CD14-positive monocyte (primary cell): ENCODE measurements around the gene NR4A1. TPM values are rescaled to one million over a fixed set of nuclear protein-coding genes. Genes with fewer than 3 reads are reported as not detected.

Source experiments
- DNase-seq, 3 donors: peaks; one replicate each; pipeline ENCODE4 v3.0.0-alpha.2; 2011 to 2022
- H2AFZ ChIP-seq: 2 replicates; pipeline ENCODE4 v1.6.0; 2012; ENCODE audit warnings: mild to moderate bottlenecking, low read depth, low read length, inconsistent platforms; ENCODE audit not compliant: insufficient read depth, poor library complexity, severe bottlenecking
- H3K27ac ChIP-seq, 2 donors: 1 replicate in 1 of 2; 2 replicates in 1 of 2; pipeline ENCODE4 v1.5.1; 2012 to 2013; ENCODE audit warnings: low read length in 2 of 2, control low read depth in 1 of 2, inconsistent platforms in 1 of 2, low read depth in 1 of 2, mild to moderate bottlenecking in 1 of 2
- H3K27me3 ChIP-seq, 2 donors: one replicate each; pipeline versions ENCODE4 v1.6.0 to v1.6.1; 2011 to 2013; ENCODE audit warnings: low read length in 2 of 2; ENCODE audit not compliant: control insufficient read depth in 2 of 2, insufficient read depth in 2 of 2
- H3K36me3 ChIP-seq, 2 donors: replicated peaks in 1 of 2; 1 replicate in 1 of 2; 2 replicates in 1 of 2; pipeline versions ENCODE4 v1.5.1 to v1.6.1; 2012 to 2013; ENCODE audit warnings: low read length in 2 of 2, control low read depth in 1 of 2, inconsistent platforms in 1 of 2, mild to moderate bottlenecking in 1 of 2; ENCODE audit not compliant: insufficient read depth in 2 of 2, control insufficient read depth in 1 of 2
- H3K4me1 ChIP-seq, 2 donors: 1 replicate in 1 of 2; 2 replicates in 1 of 2; pipeline versions ENCODE4 v1.5.1 to v1.6.1; 2012 to 2013; ENCODE audit warnings: low read length in 2 of 2, control low read depth in 1 of 2, inconsistent platforms in 1 of 2, mild to moderate bottlenecking in 1 of 2, moderate library complexity in 1 of 2; ENCODE audit not compliant: insufficient read depth in 2 of 2, control insufficient read depth in 1 of 2
- H3K4me2 ChIP-seq: replicated peaks from 2 replicates; pipeline ENCODE3; 2012; ENCODE audit warnings: low read length, moderate library complexity, mild to moderate bottlenecking; ENCODE audit not compliant: poor library complexity, severe bottlenecking; ENCODE audit errors: extremely low read depth
- H3K4me3 ChIP-seq, 3 experiments: fragments of 200-600 bp in 1 of 3; sonication (generic) in 1 of 3; replicated peaks in 1 of 3; 1 replicate in 2 of 3; 2 replicates in 1 of 3; pipeline ENCODE4 v1.5.1; 2011 to 2013; ENCODE audit warnings: low read length in 3 of 3, mild to moderate bottlenecking in 3 of 3, control low read depth in 2 of 3, low read depth in 2 of 3, inconsistent platforms in 1 of 3, moderate library complexity in 1 of 3
- H3K79me2 ChIP-seq: 2 replicates; pipeline ENCODE4 v1.6.0; 2012; ENCODE audit warnings: mild to moderate bottlenecking, control low read depth, inconsistent platforms, low read length, moderate library complexity; ENCODE audit not compliant: insufficient read depth
- H3K9ac ChIP-seq: 2 replicates; pipeline ENCODE4 v1.6.0; 2017; ENCODE audit warnings: low read length, mild to moderate bottlenecking; ENCODE audit not compliant: insufficient read depth, poor library complexity, severe bottlenecking
- H3K9me3 ChIP-seq, 2 donors: replicated peaks in 1 of 2; 1 replicate in 1 of 2; 2 replicates in 1 of 2; pipeline versions ENCODE4 v1.5.1 to v1.6.1; 2012 to 2013; ENCODE audit warnings: low read length in 2 of 2, control low read depth in 1 of 2; ENCODE audit not compliant: control insufficient read depth in 1 of 2, insufficient read depth in 1 of 2
- H4K20me1 ChIP-seq: 2 replicates; pipeline ENCODE4 v1.6.0; 2012; ENCODE audit warnings: mild to moderate bottlenecking, low read length, control low read depth, moderate library complexity; ENCODE audit not compliant: insufficient read depth
- H3K27ac Mint-ChIP-seq, 7 donors: one replicate each; pipeline ENCODE4 v1.8.0; 2020; ENCODE audit warnings: mild to moderate bottlenecking in 7 of 7, mixed read lengths in 7 of 7, moderate library complexity in 6 of 7, inconsistent platforms in 2 of 7
- H3K27me3 Mint-ChIP-seq, 3 donors: one replicate each; pipeline ENCODE4 v1.8.0; 2021 to 2022; ENCODE audit warnings: low read depth in 3 of 3, mild to moderate bottlenecking in 3 of 3, mixed read lengths in 3 of 3, moderate library complexity in 3 of 3, inconsistent platforms in 1 of 3
- H3K36me3 Mint-ChIP-seq, 2 donors: one replicate each; pipeline ENCODE4 v1.8.0; 2020; ENCODE audit warnings: mixed read lengths in 2 of 2, inconsistent platforms in 1 of 2, mild to moderate bottlenecking in 1 of 2
- H3K4me1 Mint-ChIP-seq: one replicate; pipeline ENCODE4 v1.8.0; 2020; ENCODE audit warnings: mild to moderate bottlenecking, mixed read lengths
- H3K4me3 Mint-ChIP-seq, 2 donors: one replicate each; pipeline ENCODE4 v1.8.0; 2020; ENCODE audit warnings: mild to moderate bottlenecking in 2 of 2, mixed read lengths in 2 of 2, moderate library complexity in 1 of 2
- H3K9me3 Mint-ChIP-seq, 7 donors: one replicate each; pipeline ENCODE4 v1.8.0; 2020 to 2022; ENCODE audit warnings: mixed read lengths in 7 of 7, mild to moderate bottlenecking in 6 of 7, moderate library complexity in 6 of 7, inconsistent platforms in 2 of 7
- CTCF ChIP-seq: fragments of 200-600 bp; IDR thresholded peaks from one replicate; pipeline ENCODE4 v1.8.0; 2022; ENCODE audit warnings: antibody characterized with exemption, mild to moderate bottlenecking
- WGBS: methylation state at CpG from one replicate; pipeline ENCODE4 v1.1.5; 2013; ENCODE audit warnings: missing lambda C conversion rate; ENCODE audit not compliant: insufficient coverage; 5-methylcytosine and 5-hydroxymethylcytosine counted together
- intact Hi-C, 2 donors: fragments of 100-400 bp; cut with micrococcal nuclease; formaldehyde crosslinking; loops; one replicate each; pipeline versions ENCODE4 v1.15.0 to v1.15.1; 2023
- polyA plus RNA-seq, 3 donors: library from polyadenylated mRNA; depleted of rRNA in 1 of 3; unstranded in 2 of 3; stranded (reverse) in 1 of 3; fragments of 300-500 nt in 2 of 3; fragments of >200 nt in 1 of 3; fragmentation: Illumina TruSeq in 2 of 3; gene quantifications; 1 replicate in 2 of 3; 2 replicates in 1 of 3; pipeline ENCODE4 v1.2.3, GENCODE V29; 2012 to 2021

The NR4A1 gene
- polyA plus RNA-seq, 3 donors: 10.1 to 1,297 (median 41.4) TPM

GRCh38 chr12:52023182-52023975, 27.9 kb upstream of the NR4A1 start:
- peak; percentile 71 to 82 (median 77) for DNase-seq
- peaks cover 0 to 2% of the 10 kb centered on the region in 2 donors for H3K36me3 Mint-ChIP-seq
- TF ChIP-seq CTCF: peak; percentile 95
- peak overlapping the region; percentile 87 for H2AFZ ChIP-seq
- H3K9me3 ChIP-seq: no peaks in the 10 kb centered on the region
- peak overlapping the region; percentile 54 to 99 (median 94) for H3K27ac Mint-ChIP-seq
- H3K4me1 ChIP-seq: peaks cover 39 to 55% of the 10 kb centered on the region in 2 donors
- peaks cover 53% of the 10 kb centered on the region for H3K4me1 Mint-ChIP-seq
- H3K27ac ChIP-seq: peak overlapping the region; percentile 77 to 92
- peak overlapping the region; percentile 39 for H3K9ac ChIP-seq
- H3K27me3 Mint-ChIP-seq: peaks cover 7 to 31% (median 25%) of the 10 kb centered on the region in 3 donors
- H3K4me3 ChIP-seq: peak overlapping the region; percentile 21 to 71 (median 37)
- WGBS: under 1% methylated on average over 52 of the region's 70 CpGs
- peak overlapping the region; percentile 95 for H3K4me2 ChIP-seq
- H3K36me3 ChIP-seq: no peaks in the 10 kb centered on the region
- no peaks in the 10 kb centered on the region for H4K20me1 ChIP-seq
- H3K9me3 Mint-ChIP-seq: peaks cover 0 to 4% (median 0%) of the 10 kb centered on the region in 7 donors
- H3K4me3 Mint-ChIP-seq: peak overlapping the region; percentile 75 to 92
- peaks cover 0 to 8% of the 10 kb centered on the region in 2 donors for H3K27me3 ChIP-seq
- intact Hi-C loops: loop anchor here in 1 of 2 donors (2.0 to 5.0 kb wide), 2 partner anchors 35 to 601 kb away; partner anchors contain the start of gene SLC4A8
- no peaks in the 10 kb centered on the region for H3K79me2 ChIP-seq

GRCh38 chr12:52023976-52024688, 27.1 kb upstream of the NR4A1 start:
- Histone ChIP-seq H4K20me1 (no peaks in the 10 kb centered on the region), H3K9ac (peak overlapping the region; percentile 39), H3K4me2 (peak overlapping the region; percentile 95), H3K4me1 (peaks cover 39 to 55% of the 10 kb centered on the region in 2 donors), H3K4me3 (peak overlapping the region in 2 of 3 experiments; percentile 37 to 71), H3K36me3 (no peaks in the 10 kb centered on the region), H3K79me2 (no peaks in the 10 kb centered on the region), H2AFZ (peak overlapping the region; percentile 87), H3K27me3 (peaks cover 0 to 8% of the 10 kb centered on the region in 2 donors), H3K9me3 (no peaks in the 10 kb centered on the region), H3K27ac (peak overlapping the region; percentile 77 to 92)
- intact Hi-C loops: loop anchor here (1.0 to 5.0 kb wide), 6 partner anchors 27 to 602 kb away; partner anchors contain the start of genes NR4A1 (in 1 of the 2) and SLC4A8 (in 1 of the 2)
- H3K4me3 Mint-ChIP-seq: peak overlapping the region; percentile 77 to 92
- H3K27me3 Mint-ChIP-seq: peaks cover 7 to 31% (median 25%) of the 10 kb centered on the region in 3 donors
- peaks cover 0 to 4% (median 0%) of the 10 kb centered on the region in 7 donors for H3K9me3 Mint-ChIP-seq
- peaks cover 53% of the 10 kb centered on the region for H3K4me1 Mint-ChIP-seq
- peak; percentile 70 for TF ChIP-seq CTCF
- H3K27ac Mint-ChIP-seq: peak overlapping the region; percentile 93 to 99 (median 98)
- 34% methylated on average over 11 of the region's 20 CpGs for WGBS
- no peak for DNase-seq
- H3K36me3 Mint-ChIP-seq: peaks cover 0 to 2% of the 10 kb centered on the region in 2 donors
